OCI-LY3 (cell line): ENCODE measurements around the gene DPP6.

Experiments
- H2AFZ ChIP-seq: fragments of 200-600, 300-600 bp; shearing (Covaris generic); 2 replicates; pipeline ENCODE4 v1.6.0; 2014; ENCODE audit warnings: antibody characterized with exemption, low read depth, low read length
- H3K27ac ChIP-seq: fragments of 200-600, 300-600 bp; sonication (generic); 2 replicates; pipeline ENCODE4 v1.5.1; 2014; ENCODE audit warnings: mild to moderate bottlenecking, low read length, moderate library complexity, mixed read lengths
- H3K27me3 ChIP-seq: fragments of 200-600, 300-600 bp; sonication (generic); 2 replicates; pipeline ENCODE4 v1.6.1; 2014; ENCODE audit warnings: low read depth, low read length, mixed read lengths
- H3K36me3 ChIP-seq: fragments of 200-600, 300-600 bp; sonication (generic); replicated peaks from 2 replicates; pipeline ENCODE3; 2014; ENCODE audit warnings: low read depth, low read length, mixed read lengths
- H3K4me1 ChIP-seq: fragments of 300-600, 200-600 bp; sonication (generic); 2 replicates; pipeline ENCODE4 v1.6.1; 2014; ENCODE audit warnings: low read length, mixed read lengths
- H3K4me2 ChIP-seq: fragments of 200-600, 300-600 bp; sonication (generic); 2 replicates; pipeline ENCODE4 v1.6.1; 2014; ENCODE audit warnings: low read length, mixed read lengths
- H3K4me3 ChIP-seq: fragments of 300-600, 200-600 bp; sonication (generic); 2 replicates; pipeline ENCODE4 v1.5.1; 2014; ENCODE audit warnings: antibody characterized with exemption, mild to moderate bottlenecking, low read length, moderate library complexity
- H3K79me2 ChIP-seq: fragments of 300-600, 200-600 bp; shearing (Covaris generic); 2 replicates; pipeline ENCODE4 v1.6.1; 2014; ENCODE audit warnings: mild to moderate bottlenecking, low read length, mixed read lengths
- H3K9ac ChIP-seq: fragments of 300-600, 200-600 bp; shearing (Covaris generic); 2 replicates; pipeline ENCODE4 v1.6.0; 2014; ENCODE audit warnings: mild to moderate bottlenecking, low read length, moderate library complexity
- H3K9me3 ChIP-seq: fragments of 200-600, 300-600 bp; shearing (Covaris generic); 2 replicates; pipeline ENCODE4 v1.6.1; 2014; ENCODE audit warnings: low read length, mixed read lengths; ENCODE audit not compliant: insufficient read depth
- H4K20me1 ChIP-seq: fragments of 200-600, 300-600 bp; sonication (generic); 2 replicates; pipeline ENCODE4 v1.6.1; 2016; ENCODE audit warnings: low read length, mixed read lengths; ENCODE audit not compliant: insufficient read depth
- EZH2phosphoT487 ChIP-seq: fragments of 200-600 bp; shearing (Covaris generic); IDR thresholded peaks from 2 replicates; pipeline ENCODE4 v1.6.1; 2018; ENCODE audit warnings: antibody characterized with exemption, mixed run types, low read depth
- TF ChIP-seq, protein P1 (sequence below): fragments of 200-600, 300-600 bp; sonication (generic); IDR thresholded peaks from 2 replicates; pipeline ENCODE4 v1.5.1; 2014; ENCODE audit warnings: antibody characterized with exemption, low read length, low read depth

DPP6 gene

GRCh38 chr7:154419344-154419743, 367.1 kb downstream of the DPP6 start:
- H3K79me2 ChIP-seq: no peaks in the 10 kb centered on the region
- TF ChIP-seq, protein P1, sequence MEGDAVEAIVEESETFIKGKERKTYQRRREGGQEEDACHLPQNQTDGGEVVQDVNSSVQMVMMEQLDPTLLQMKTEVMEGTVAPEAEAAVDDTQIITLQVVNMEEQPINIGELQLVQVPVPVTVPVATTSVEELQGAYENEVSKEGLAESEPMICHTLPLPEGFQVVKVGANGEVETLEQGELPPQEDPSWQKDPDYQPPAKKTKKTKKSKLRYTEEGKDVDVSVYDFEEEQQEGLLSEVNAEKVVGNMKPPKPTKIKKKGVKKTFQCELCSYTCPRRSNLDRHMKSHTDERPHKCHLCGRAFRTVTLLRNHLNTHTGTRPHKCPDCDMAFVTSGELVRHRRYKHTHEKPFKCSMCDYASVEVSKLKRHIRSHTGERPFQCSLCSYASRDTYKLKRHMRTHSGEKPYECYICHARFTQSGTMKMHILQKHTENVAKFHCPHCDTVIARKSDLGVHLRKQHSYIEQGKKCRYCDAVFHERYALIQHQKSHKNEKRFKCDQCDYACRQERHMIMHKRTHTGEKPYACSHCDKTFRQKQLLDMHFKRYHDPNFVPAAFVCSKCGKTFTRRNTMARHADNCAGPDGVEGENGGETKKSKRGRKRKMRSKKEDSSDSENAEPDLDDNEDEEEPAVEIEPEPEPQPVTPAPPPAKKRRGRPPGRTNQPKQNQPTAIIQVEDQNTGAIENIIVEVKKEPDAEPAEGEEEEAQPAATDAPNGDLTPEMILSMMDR: no peak
- TF ChIP-seq EZH2phosphoT487: no peak
- H2AFZ ChIP-seq: no peak overlapping the region
- H3K27ac ChIP-seq: no peak overlapping the region
- no peaks in the 10 kb centered on the region for H3K27me3 ChIP-seq
- no peaks in the 10 kb centered on the region for H3K4me1 ChIP-seq
- H3K9ac ChIP-seq: no peak overlapping the region
- no peak overlapping the region for H3K4me3 ChIP-seq
- no peaks in the 10 kb centered on the region for H4K20me1 ChIP-seq
- no peaks in the 10 kb centered on the region for H3K9me3 ChIP-seq
- no peak overlapping the region for H3K4me2 ChIP-seq
- H3K36me3 ChIP-seq: no peaks in the 10 kb centered on the region

DNA sequence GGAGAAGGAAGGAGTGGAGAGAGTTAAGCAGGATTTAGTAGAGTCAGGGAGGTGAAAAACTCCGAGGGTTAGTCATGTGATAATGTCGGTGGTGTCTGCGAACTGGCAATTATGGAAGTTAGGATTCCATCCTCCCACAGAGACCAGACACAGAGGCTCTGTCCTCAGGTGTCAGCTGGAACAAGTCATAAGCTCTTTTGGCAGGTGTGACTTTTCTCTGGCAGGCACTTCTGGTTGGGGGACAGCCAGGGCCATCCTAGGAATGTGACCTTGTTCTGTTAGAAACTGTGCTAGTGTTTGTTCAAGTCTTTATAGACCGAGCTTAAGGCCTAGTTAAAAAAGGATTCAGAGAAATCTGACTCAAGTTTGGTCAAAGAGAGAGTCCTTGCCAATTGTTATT, 371.0 kb downstream of the DPP6 start:
- no peaks in the 10 kb centered on the region for H3K79me2 ChIP-seq

GRCh38 chr7:154424350-154424749, 372.2 kb downstream of the DPP6 start:
- no peaks in the 10 kb centered on the region for H3K79me2 ChIP-seq
- no peaks in the 10 kb centered on the region for H3K9me3 ChIP-seq
- no peaks in the 10 kb centered on the region for H3K4me1 ChIP-seq
- TF ChIP-seq EZH2phosphoT487: no peak
- TF ChIP-seq, protein P1: no peak
- no peak overlapping the region for H2AFZ ChIP-seq
- no peaks in the 10 kb centered on the region for H3K27me3 ChIP-seq
- no peak overlapping the region for H3K4me3 ChIP-seq
- H3K9ac ChIP-seq: no peak overlapping the region
- H3K4me2 ChIP-seq: no peak overlapping the region
- H3K36me3 ChIP-seq: no peaks in the 10 kb centered on the region
- no peak overlapping the region for H3K27ac ChIP-seq
- no peaks in the 10 kb centered on the region for H4K20me1 ChIP-seq

More for the DNA sequence above, 371.0 kb downstream of the DPP6 start:
- Histone ChIP-seq H3K4me2 (no peak overlapping the region), H4K20me1 (no peaks in the 10 kb centered on the region), H3K4me1 (no peaks in the 10 kb centered on the region), H3K27ac (no peak overlapping the region), H3K36me3 (no peaks in the 10 kb centered on the region), H3K4me3 (no peak overlapping the region), H3K27me3 (no peaks in the 10 kb centered on the region), H2AFZ (no peak overlapping the region), H3K9ac (no peak overlapping the region), H3K9me3 (no peaks in the 10 kb centered on the region)
- TF ChIP-seq, protein P1: no peak
- no peak for TF ChIP-seq EZH2phosphoT487

DNA sequence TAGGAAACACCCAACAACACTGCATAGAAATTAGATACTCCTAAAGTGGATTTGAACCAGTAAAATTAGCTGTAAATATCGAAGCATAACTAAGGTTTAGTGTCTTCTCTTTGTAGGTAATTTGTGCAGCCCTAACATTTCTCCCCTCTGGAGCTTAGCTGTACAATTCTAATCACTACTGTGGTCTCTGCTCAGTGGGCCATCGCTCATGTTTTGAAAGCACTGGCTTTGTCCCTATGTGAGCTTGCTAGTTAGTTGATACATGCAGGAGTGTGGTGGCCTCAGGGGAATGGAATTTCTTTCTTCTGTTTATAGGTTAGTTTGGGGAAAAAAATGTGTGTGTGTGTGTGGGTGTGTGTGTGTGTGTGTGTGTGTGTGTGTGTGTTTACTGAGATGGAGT, 373.1 kb downstream of the DPP6 start:
- H3K4me3 ChIP-seq: no peak overlapping the region
- H3K4me2 ChIP-seq: no peak overlapping the region
- no peak overlapping the region for H3K27ac ChIP-seq
- no peaks in the 10 kb centered on the region for H3K36me3 ChIP-seq
- TF ChIP-seq, protein P1: no peak
- H3K9me3 ChIP-seq: no peaks in the 10 kb centered on the region
- no peaks in the 10 kb centered on the region for H4K20me1 ChIP-seq
- H2AFZ ChIP-seq: no peak overlapping the region
- no peaks in the 10 kb centered on the region for H3K79me2 ChIP-seq
- H3K4me1 ChIP-seq: no peaks in the 10 kb centered on the region
- no peak overlapping the region for H3K9ac ChIP-seq
- no peaks in the 10 kb centered on the region for H3K27me3 ChIP-seq
